WTC11 (cell line): ENCODE results near the gene PDXP.

ENCODE experiments used
- TEAD1 ChIP-seq: sonication (generic); formaldehyde crosslinking; IDR thresholded peaks from 2 replicates; pipeline ENCODE4 v1.8.0; 2022; ENCODE audit warnings: mild to moderate bottlenecking, missing genetic modification reagents
- ZNF416 ChIP-seq: fragments of 250-450 bp; sonication (Bioruptor Pico); IDR thresholded peaks from 2 replicates; pipeline ENCODE4 v1.9.0; 2021; ENCODE audit warnings: mild to moderate bottlenecking, inconsistent platforms
- TF ChIP-seq, protein P1 (sequence below): fragments of 200-600 bp; IDR thresholded peaks from 2 replicates; pipeline ENCODE4 v1.8.0; 2022; ENCODE audit warnings: antibody characterized with exemption
- TF ChIP-seq, protein P2 (sequence below): sonication (generic); formaldehyde crosslinking; IDR thresholded peaks from 2 replicates; pipeline ENCODE4 v1.8.1; 2023; ENCODE audit warnings: mild to moderate bottlenecking, missing genetic modification reagents, moderate library complexity
- TF ChIP-seq, protein P3 (sequence below): sonication (generic); formaldehyde crosslinking; IDR thresholded peaks from 2 replicates; pipeline ENCODE4 v1.8.0; 2022; ENCODE audit warnings: mild to moderate bottlenecking, missing genetic modification reagents

DNA sequence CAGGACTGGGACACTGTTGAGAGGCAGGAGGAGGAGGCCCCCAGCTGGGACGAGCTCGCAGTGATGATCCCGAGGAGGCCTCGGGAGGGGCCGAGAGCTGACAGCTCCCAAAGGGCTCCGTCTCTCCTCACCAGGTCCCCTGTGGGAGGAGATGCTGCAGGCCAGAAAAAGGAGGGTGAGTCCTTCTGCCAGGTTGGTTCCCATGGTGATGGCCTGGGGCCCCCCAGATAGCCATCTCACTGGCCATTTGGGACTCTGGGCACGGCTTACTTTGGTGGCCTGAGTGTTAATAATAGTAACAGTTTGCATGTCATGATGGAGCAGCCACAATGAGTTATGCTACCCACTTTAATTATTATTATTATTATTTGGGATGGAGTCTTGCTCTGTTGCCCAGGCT lies 57.2 kb downstream of the PDXP start:
- TF ChIP-seq ZNF416 (CRISPR knock-in tag): no peak
- TF ChIP-seq, protein P1, sequence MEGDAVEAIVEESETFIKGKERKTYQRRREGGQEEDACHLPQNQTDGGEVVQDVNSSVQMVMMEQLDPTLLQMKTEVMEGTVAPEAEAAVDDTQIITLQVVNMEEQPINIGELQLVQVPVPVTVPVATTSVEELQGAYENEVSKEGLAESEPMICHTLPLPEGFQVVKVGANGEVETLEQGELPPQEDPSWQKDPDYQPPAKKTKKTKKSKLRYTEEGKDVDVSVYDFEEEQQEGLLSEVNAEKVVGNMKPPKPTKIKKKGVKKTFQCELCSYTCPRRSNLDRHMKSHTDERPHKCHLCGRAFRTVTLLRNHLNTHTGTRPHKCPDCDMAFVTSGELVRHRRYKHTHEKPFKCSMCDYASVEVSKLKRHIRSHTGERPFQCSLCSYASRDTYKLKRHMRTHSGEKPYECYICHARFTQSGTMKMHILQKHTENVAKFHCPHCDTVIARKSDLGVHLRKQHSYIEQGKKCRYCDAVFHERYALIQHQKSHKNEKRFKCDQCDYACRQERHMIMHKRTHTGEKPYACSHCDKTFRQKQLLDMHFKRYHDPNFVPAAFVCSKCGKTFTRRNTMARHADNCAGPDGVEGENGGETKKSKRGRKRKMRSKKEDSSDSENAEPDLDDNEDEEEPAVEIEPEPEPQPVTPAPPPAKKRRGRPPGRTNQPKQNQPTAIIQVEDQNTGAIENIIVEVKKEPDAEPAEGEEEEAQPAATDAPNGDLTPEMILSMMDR: no peak
- no peak for TF ChIP-seq TEAD1 (CRISPR knock-in tag)
- TF ChIP-seq, protein P2, sequence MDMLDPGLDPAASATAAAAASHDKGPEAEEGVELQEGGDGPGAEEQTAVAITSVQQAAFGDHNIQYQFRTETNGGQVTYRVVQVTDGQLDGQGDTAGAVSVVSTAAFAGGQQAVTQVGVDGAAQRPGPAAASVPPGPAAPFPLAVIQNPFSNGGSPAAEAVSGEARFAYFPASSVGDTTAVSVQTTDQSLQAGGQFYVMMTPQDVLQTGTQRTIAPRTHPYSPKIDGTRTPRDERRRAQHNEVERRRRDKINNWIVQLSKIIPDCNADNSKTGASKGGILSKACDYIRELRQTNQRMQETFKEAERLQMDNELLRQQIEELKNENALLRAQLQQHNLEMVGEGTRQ (CRISPR knock-in tag): no peak
- TF ChIP-seq, protein P3, sequence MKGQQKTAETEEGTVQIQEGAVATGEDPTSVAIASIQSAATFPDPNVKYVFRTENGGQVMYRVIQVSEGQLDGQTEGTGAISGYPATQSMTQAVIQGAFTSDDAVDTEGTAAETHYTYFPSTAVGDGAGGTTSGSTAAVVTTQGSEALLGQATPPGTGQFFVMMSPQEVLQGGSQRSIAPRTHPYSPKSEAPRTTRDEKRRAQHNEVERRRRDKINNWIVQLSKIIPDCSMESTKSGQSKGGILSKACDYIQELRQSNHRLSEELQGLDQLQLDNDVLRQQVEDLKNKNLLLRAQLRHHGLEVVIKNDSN (CRISPR knock-in tag): no peak
